CD4-positive, alpha-beta T cell (primary cell): Measurements from ENCODE around the gene RTN4RL2. TPM values are rescaled to one million over a fixed set of nuclear protein-coding genes. Genes with fewer than 3 reads are reported as not detected.

Experiments
- ATAC-seq: fragments of 200-7000 bp; cut with Tn5 transposase; one replicate; pipeline ENCODE4 v1.10.0; 2022; ENCODE audit warnings: mild to moderate bottlenecking; ENCODE audit not compliant: poor library complexity
- CTCF ChIA-PET: fragments of 350-600 bp; sonication (Branson Sonifier 250); formaldehyde crosslinking; loops from one replicate; lab custom pipeline; 2021; ENCODE audit warnings: antibody characterized with exemption, inconsistent platforms; lab: Charles Lee
- POLR2A ChIA-PET: fragments of 350-600 bp; sonication (Branson Sonifier 250); formaldehyde crosslinking; loops from one replicate; lab custom pipeline; 2021; ENCODE audit warnings: antibody characterized with exemption, inconsistent platforms; lab: Charles Lee
- DNase-seq, 14 experiments: peaks; one replicate each; pipeline ENCODE4 v3.0.0-alpha.2; 2013 to 2020; ENCODE audit warnings: mixed read lengths in 2 of 14
- H3K27ac ChIP-seq, 2 donors: one replicate each; pipeline versions ENCODE4 v1.5.1 to v1.7.0; 2013; ENCODE audit warnings: low read length in 2 of 2, low read depth in 1 of 2, mild to moderate bottlenecking in 1 of 2
- H3K27me3 ChIP-seq, 2 experiments: 1 replicate in 1 of 2; 2 replicates in 1 of 2; pipeline versions ENCODE4 v1.6.1 to v1.7.0; 2013; ENCODE audit warnings: low read length in 2 of 2, control low read depth in 1 of 2, mild to moderate bottlenecking in 1 of 2, moderate library complexity in 1 of 2; ENCODE audit not compliant: insufficient read depth in 2 of 2, control insufficient read depth in 1 of 2
- H3K36me3 ChIP-seq: one replicate; pipeline ENCODE4 v1.6.1; 2013; ENCODE audit warnings: low read length, control low read depth; ENCODE audit not compliant: insufficient read depth
- H3K4me1 ChIP-seq: one replicate; pipeline ENCODE4 v1.6.1; 2013; ENCODE audit warnings: low read length, control low read depth; ENCODE audit not compliant: insufficient read depth
- H3K4me3 ChIP-seq: one replicate; pipeline ENCODE4 v1.5.1; 2013; ENCODE audit warnings: mild to moderate bottlenecking, low read length, moderate library complexity
- H3K9me3 ChIP-seq, 2 experiments: 1 replicate in 1 of 2; 2 replicates in 1 of 2; pipeline versions ENCODE4 v1.6.1 to v1.7.0; 2013; ENCODE audit warnings: low read length in 2 of 2, mild to moderate bottlenecking in 2 of 2, control low read depth in 1 of 2, moderate library complexity in 1 of 2; ENCODE audit not compliant: control insufficient read depth in 1 of 2, insufficient read depth in 1 of 2
- H3K27ac Mint-ChIP-seq: one replicate; pipeline ENCODE4 v1.8.0; 2020; ENCODE audit warnings: mixed read lengths
- H3K27me3 Mint-ChIP-seq: one replicate; pipeline ENCODE4 v1.8.0; 2021; ENCODE audit warnings: mixed read lengths
- H3K36me3 Mint-ChIP-seq: one replicate; pipeline ENCODE4 v1.8.0; 2021; ENCODE audit warnings: low read depth, mixed read lengths
- H3K4me1 Mint-ChIP-seq: one replicate; pipeline ENCODE4 v1.8.0; 2021; ENCODE audit warnings: low read depth, mixed read lengths
- H3K4me3 Mint-ChIP-seq: one replicate; pipeline ENCODE4 v1.8.0; 2020; ENCODE audit warnings: mild to moderate bottlenecking, mixed read lengths
- H3K9me3 Mint-ChIP-seq: one replicate; pipeline ENCODE4 v1.8.0; 2020; ENCODE audit warnings: mixed read lengths
- intact Hi-C, 2 experiments: fragments of 100-400 bp; cut with DNase I in 1 of 2; cut with micrococcal nuclease in 1 of 2; formaldehyde crosslinking; loops; one replicate each; pipeline versions ENCODE4 v1.15.1 to v1.9.0; 2023 to 2025; cut with DNase I, micrococcal nuclease
- total RNA-seq, 174 experiments: library from RNA in 2 of 174; stranded (reverse) in 2 of 174; gene quantifications; one replicate each; pipeline ENCODE4 v1.2.3 and lab custom pipeline; 2021 to 2026
- TF ChIP-seq, protein P1 (sequence below): fragments of 200-600 bp; IDR thresholded peaks from one replicate; pipeline ENCODE4 v1.8.0; 2022; ENCODE audit warnings: antibody characterized with exemption, mild to moderate bottlenecking

The RTN4RL2 gene
- total RNA-seq, 2 experiments from 2014 or later = 0.17 to 0.19 TPM

- ATAC-seq (no peak), DNase-seq (no peak)
- Histone ChIP-seq H3K9me3 (no peaks in the 10 kb centered on the region), H3K4me1 (peaks cover 22% of the 10 kb centered on the region), H3K27ac (no peak overlapping the region), H3K27me3 (peaks cover 14 to 19% of the 10 kb centered on the region in 2 experiments), H3K4me3 (no peak overlapping the region), H3K36me3 (no peaks in the 10 kb centered on the region)
- TF ChIP-seq, protein P1, sequence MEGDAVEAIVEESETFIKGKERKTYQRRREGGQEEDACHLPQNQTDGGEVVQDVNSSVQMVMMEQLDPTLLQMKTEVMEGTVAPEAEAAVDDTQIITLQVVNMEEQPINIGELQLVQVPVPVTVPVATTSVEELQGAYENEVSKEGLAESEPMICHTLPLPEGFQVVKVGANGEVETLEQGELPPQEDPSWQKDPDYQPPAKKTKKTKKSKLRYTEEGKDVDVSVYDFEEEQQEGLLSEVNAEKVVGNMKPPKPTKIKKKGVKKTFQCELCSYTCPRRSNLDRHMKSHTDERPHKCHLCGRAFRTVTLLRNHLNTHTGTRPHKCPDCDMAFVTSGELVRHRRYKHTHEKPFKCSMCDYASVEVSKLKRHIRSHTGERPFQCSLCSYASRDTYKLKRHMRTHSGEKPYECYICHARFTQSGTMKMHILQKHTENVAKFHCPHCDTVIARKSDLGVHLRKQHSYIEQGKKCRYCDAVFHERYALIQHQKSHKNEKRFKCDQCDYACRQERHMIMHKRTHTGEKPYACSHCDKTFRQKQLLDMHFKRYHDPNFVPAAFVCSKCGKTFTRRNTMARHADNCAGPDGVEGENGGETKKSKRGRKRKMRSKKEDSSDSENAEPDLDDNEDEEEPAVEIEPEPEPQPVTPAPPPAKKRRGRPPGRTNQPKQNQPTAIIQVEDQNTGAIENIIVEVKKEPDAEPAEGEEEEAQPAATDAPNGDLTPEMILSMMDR = no peak
- Mint-ChIP-seq H3K9me3 (no peaks in the 10 kb centered on the region), H3K27ac (no peak overlapping the region), H3K4me1 (peaks cover 19% of the 10 kb centered on the region), H3K27me3 (peaks cover 36% of the 10 kb centered on the region), H3K36me3 (no peaks in the 10 kb centered on the region), H3K4me3 (no peak overlapping the region)
- intact Hi-C loops = no loop called here
- CTCF ChIA-PET = no interaction called here
- POLR2A ChIA-PET = no interaction called here
These were observed 3.6 kb downstream of the RTN4RL2 start for GRCh38 chr11:57463671-57464538.

DNA sequence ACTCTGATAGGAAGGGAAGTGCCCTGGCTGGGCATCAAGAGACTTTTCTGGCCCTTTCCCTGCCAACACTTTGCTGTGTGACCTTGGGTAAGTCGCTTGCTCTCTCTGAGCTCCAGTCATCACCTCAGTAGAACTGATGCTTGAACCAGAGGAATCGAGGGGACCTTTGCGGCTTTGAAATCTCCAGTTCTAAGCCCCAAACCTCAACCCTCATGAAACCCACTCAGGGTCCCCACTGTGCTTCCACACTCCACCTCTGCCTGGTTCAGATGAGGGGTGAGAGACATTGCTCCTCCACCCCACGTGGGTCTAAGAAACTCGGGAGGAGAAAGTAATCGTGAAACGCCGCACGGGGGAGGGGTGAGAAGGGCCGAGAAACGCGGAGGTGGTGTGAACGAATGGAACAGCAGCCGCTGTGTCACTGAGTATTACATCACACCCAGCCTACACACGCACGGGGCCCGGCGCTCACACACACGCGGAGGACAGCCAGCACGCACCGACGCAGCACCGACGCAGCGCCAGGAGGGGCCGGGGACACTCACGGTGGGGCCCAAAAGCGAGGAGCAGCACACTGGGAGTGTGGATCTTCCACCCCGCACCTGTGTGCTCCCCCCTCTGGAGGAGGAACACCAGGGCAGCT lies 4.3 kb downstream of the RTN4RL2 start:
- no peak overlapping the region for H3K27ac ChIP-seq
- Mint-ChIP-seq H3K36me3 (no peaks in the 10 kb centered on the region), H3K27ac (no peak overlapping the region), H3K4me1 (peaks cover 13% of the 10 kb centered on the region), H3K9me3 (no peaks in the 10 kb centered on the region), H3K4me3 (no peak overlapping the region), H3K27me3 (peaks cover 30% of the 10 kb centered on the region)
- intact Hi-C loops = no loop called here
- TF ChIP-seq, protein P1 = no peak
- DNase-seq (no peak), ATAC-seq (no peak)
- ChIA-PET CTCF (no interaction called here), POLR2A (no interaction called here)
- peaks cover 9 to 11% of the 10 kb centered on the region in 2 experiments for H3K27me3 ChIP-seq
- no peak overlapping the region for H3K4me3 ChIP-seq
- peaks cover 14% of the 10 kb centered on the region for H3K4me1 ChIP-seq
- H3K9me3 ChIP-seq = no peaks in the 10 kb centered on the region
- H3K36me3 ChIP-seq = no peaks in the 10 kb centered on the region

- no peak overlapping the region for H3K4me3 ChIP-seq
- TF ChIP-seq, protein P1 = no peak
- H3K27me3 ChIP-seq = peaks cover 0 to 2% of the 10 kb centered on the region in 2 experiments
- Mint-ChIP-seq H3K27ac (no peak overlapping the region), H3K4me1 (peaks cover 6% of the 10 kb centered on the region), H3K36me3 (no peaks in the 10 kb centered on the region), H3K4me3 (no peak overlapping the region), H3K27me3 (peaks cover 19% of the 10 kb centered on the region), H3K9me3 (no peaks in the 10 kb centered on the region)
- no peak for ATAC-seq
- ChIA-PET CTCF (no interaction called here), POLR2A (no interaction called here)
- no peak overlapping the region for H3K27ac ChIP-seq
- no peaks in the 10 kb centered on the region for H3K9me3 ChIP-seq
- intact Hi-C loops = no loop called here
- DNase-seq = no peak
- no peaks in the 10 kb centered on the region for H3K36me3 ChIP-seq
- H3K4me1 ChIP-seq = no peaks in the 10 kb centered on the region
These were observed 6.4 kb downstream of the RTN4RL2 start for GRCh38 chr11:57466680-57467079.
